ENCODE data around the gene SEMA4A.
A peak's percentile ranks its signal among the peaks of the same experiment; 100 is the strongest.
"Not testable (repeated sequence)": the region's sequence is repeated elsewhere in the genome, so short reads cannot be mapped to it uniquely, and the experiment has no call there.

SEMA4A gene

DNA sequence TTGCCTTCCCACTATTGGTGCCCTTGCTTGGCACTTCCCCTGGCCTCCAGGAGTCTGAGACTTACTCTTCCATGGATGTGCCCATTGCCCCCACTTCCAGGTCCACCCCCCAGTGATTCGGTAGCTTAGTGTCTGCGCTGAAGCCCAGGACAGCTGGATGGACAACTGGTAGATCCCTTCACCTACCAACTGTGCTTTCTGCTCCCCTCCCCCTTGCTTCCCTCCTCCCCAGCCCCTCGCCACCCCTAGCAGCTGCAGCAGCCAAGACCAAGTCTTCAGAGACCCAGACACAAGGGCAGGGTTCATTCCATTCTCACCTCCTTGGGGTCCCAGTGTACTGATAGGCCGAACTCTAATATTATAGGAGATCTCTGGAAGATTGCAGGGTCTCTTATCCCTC lies 31.9 kb upstream of the SEMA4A start:
- Histone ChIP-seq H3K27ac (ENCODE audit: low read length) (no peak overlapping the region), H3K4me3 (ENCODE audit: low read length) (no peak overlapping the region)

DNA sequence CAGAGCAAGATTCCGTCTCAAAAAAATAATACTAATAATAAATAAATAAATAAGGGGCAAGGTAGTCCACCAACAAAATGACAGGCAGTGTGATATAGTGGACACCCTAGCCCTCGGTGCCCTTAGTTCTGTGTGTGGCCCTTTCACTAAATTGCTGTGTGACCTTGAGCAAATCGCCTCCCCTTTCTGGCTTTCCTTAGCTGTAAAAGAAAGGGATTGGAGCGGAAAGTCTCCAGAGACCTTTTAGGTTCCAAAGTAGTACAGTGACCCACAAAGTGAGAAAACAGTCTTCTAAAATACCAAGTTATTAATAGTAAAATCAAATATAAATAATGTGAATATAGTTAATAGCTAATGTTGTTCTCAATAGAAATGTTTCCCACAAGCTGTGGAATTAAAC lies 31.3 kb upstream of the SEMA4A start:
- H3K4me3 ChIP-seq (ENCODE audit: low read length) = no peak overlapping the region
- H3K27ac ChIP-seq (ENCODE audit: low read length) = no peak overlapping the region
- H3K9ac ChIP-seq (ENCODE audit: low read length) = no peak overlapping the region
- peaks cover 32% of the 10 kb centered on the region for H3K4me1 ChIP-seq (ENCODE audit: control insufficient read depth, low read depth, low read length)
- no peaks in the 10 kb centered on the region for H3K36me3 ChIP-seq (ENCODE audit: control insufficient read depth, low read depth, low read length)
- no peaks in the 10 kb centered on the region for H3K27me3 ChIP-seq (ENCODE audit: control insufficient read depth, insufficient read depth, low read length)
- H3K9me3 ChIP-seq (ENCODE audit: control insufficient read depth, low read depth, low read length) = no peaks in the 10 kb centered on the region

More for the DNA sequence above, 31.9 kb upstream of the SEMA4A start:
- no peaks in the 10 kb centered on the region for H3K9me3 ChIP-seq (ENCODE audit: control insufficient read depth, low read depth, low read length)
- peaks cover 32% of the 10 kb centered on the region for H3K4me1 ChIP-seq (ENCODE audit: control insufficient read depth, low read depth, low read length)
- no peaks in the 10 kb centered on the region for H3K27me3 ChIP-seq (ENCODE audit: control insufficient read depth, insufficient read depth, low read length)
- H3K9ac ChIP-seq (ENCODE audit: low read length) = no peak overlapping the region
- H3K36me3 ChIP-seq (ENCODE audit: control insufficient read depth, low read depth, low read length) = no peaks in the 10 kb centered on the region

DNA sequence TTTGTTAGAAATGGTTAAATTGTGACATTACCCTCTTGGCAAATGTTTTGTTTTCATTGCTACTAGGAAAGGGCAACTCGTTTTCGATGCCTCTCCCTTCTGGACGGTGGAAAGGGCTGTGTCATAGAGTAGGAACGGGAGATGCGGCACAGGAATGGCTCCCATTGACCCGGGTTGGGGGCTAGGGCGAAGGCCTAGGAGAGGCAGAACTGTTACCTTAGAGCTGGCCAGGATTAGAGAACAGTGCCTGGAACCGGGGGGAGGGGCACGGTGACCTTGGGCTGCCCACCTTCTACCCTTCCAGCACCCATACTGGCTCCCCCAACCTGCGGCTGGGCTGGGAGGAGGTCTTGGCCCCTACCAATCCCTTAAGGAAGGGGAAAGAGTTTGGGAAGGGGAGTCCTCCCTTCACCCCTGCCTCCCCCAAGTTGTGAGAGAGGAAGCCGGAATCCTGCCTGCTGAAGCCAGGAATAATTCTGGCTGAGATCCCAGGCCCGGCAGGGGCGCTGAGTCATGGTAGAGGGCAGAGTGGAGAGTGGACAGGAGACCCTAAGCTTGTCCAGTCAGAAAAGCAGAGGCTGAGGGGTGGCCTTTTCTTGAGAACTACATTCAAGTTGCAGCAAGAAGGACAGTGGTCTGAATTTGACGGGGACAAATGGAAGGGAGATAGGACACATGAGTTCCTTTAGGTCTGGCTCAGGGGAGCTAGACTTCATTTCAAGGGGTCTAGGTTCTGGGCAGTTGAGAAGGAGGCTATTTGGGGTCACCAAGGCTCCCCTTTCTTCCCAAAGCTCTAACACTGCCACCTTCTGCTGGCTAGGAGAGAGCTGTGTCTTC lies 30.6 kb upstream of the SEMA4A start:
- H3K4me1 ChIP-seq (ENCODE audit: control insufficient read depth, low read depth, low read length) = peaks cover 32% of the 10 kb centered on the region
- peak overlapping the region; percentile 78 for H3K27ac ChIP-seq (ENCODE audit: low read length)
- peak overlapping the region; percentile 41 for H3K9ac ChIP-seq (ENCODE audit: low read length)
- peak overlapping the region; percentile 13 for H3K4me3 ChIP-seq (ENCODE audit: low read length)
- H3K27me3 ChIP-seq (ENCODE audit: control insufficient read depth, insufficient read depth, low read length) = no peaks in the 10 kb centered on the region
- H3K9me3 ChIP-seq (ENCODE audit: control insufficient read depth, low read depth, low read length) = no peaks in the 10 kb centered on the region
- no peaks in the 10 kb centered on the region for H3K36me3 ChIP-seq (ENCODE audit: control insufficient read depth, low read depth, low read length)

DNA sequence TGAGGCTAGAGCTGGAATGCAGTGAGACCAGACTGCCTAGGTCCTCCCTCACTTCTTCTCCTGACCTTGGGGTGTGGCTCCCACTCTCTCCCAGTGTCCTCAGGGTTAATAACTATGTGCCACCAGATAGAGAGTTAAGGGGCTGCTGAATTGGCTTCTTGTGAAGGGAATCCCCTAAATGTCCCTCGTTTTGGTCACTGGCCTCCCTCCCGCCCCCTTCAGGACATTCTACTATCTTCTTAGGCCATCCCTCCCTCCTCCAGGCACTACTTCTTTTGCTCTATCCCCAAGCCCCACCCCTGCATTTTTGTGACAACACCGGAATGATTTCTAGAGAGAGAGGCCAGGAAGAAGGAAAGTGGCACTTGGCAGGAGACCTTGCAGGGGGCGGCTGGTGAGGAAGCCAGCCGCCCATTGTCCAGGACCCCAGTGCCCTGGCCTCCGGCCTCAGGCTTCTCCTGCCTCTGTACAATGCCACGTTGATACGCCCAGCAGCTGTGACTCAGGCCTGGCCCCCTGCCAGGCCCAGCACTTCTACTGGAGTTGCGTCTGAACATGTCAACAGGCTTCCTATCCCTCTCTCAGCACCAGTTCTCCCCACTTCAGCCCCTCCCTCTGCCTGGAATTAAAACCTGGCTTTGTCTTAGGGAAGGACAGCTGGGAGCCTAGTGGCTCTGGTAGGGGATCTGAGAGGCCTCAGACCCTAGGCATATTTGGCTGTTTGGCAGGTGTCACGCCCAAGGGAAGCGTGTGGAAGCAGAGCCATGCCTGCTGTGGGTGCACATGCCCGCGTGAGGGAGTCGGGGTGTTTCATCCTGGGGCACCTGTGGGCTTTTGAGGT lies 29.8 kb upstream of the SEMA4A start:
- peak overlapping the region; percentile 41 for H3K9ac ChIP-seq (ENCODE audit: low read length)
- H3K27me3 ChIP-seq (ENCODE audit: control insufficient read depth, insufficient read depth, low read length) = no peaks in the 10 kb centered on the region
- H3K27ac ChIP-seq (ENCODE audit: low read length) = peak overlapping the region; percentile 78
- peaks cover 34% of the 10 kb centered on the region for H3K4me1 ChIP-seq (ENCODE audit: control insufficient read depth, low read depth, low read length)
- H3K36me3 ChIP-seq (ENCODE audit: control insufficient read depth, low read depth, low read length) = no peaks in the 10 kb centered on the region
- H3K4me3 ChIP-seq (ENCODE audit: low read length) = peak overlapping the region; percentile 13
- H3K9me3 ChIP-seq (ENCODE audit: control insufficient read depth, low read depth, low read length) = no peaks in the 10 kb centered on the region

DNA sequence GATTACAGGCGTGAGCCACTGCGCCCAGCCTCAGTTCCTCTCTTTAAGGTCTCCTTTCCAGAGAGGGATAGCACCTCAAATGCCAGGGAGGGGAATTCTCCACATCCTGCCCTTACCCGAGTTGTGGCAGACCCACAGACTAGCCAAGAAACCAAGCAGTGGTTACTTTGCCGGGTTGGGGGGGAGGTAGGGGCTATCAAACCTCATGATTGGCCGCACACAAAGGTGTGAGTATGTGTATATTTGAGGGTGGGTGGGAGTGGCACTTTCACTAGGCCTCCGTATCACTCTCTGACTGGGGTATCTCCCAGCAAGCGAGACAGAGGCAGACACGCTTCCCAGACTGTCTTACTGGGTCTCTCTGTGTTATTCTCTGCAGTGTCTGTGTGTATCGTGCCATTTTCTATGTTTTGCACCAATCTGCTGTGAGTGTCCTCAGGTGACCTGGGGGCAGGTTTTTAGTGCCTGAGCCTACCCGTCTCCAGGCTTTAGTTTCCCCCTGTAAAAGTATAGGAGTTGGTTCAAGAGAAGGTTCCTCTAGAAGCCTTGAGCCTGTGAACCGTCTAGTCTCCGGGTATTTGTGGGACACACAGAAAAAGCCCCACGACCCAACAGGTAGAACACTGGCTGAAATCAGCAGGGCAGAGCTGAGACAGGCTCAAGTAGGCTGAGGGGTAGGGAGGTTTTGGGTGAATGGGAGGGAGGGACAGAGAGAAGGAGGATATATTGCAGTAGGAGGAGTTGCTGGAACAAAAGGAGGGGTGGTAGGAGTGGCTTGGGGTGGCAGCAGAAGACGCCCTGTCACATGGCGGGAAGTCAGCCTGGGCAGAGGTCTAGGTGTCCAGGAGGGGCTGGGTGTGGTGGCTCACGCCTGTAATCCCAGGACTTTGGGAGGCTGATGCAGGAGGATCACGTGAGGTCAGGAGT lies 28.6 kb upstream of the SEMA4A start:
- Histone ChIP-seq H3K9ac (ENCODE audit: low read length) (no peak overlapping the region), H3K4me3 (ENCODE audit: low read length) (no peak overlapping the region), H3K9me3 (ENCODE audit: control insufficient read depth, low read depth, low read length) (no peaks in the 10 kb centered on the region), H3K27ac (ENCODE audit: low read length) (no peak overlapping the region), H3K27me3 (ENCODE audit: control insufficient read depth, insufficient read depth, low read length) (no peaks in the 10 kb centered on the region), H3K4me1 (ENCODE audit: control insufficient read depth, low read depth, low read length) (peaks cover 47% of the 10 kb centered on the region), H3K36me3 (ENCODE audit: control insufficient read depth, low read depth, low read length) (no peaks in the 10 kb centered on the region)

DNA sequence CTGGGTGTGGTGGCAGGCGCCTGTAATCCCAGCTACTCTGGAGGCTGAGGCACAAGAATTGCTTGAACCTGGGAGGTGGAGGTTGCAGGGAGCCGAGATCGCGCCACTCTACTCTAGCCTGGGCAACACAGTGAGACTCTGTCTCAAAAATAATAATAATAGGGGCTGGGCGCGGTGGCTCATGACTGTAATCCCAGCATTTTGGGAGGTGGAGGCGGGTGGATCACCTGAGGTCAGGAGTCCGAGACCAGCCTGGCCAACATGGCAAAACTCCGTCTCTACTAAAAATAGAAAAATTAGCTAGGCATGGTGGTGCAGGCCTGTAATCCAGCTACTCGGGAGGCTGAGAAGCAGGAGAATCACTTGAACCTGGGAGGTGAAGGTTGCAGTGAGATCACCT lies 27.8 kb upstream of the SEMA4A start:
- not testable (repeated sequence) for H3K4me3 ChIP-seq (ENCODE audit: low read length); H3K27ac ChIP-seq (ENCODE audit: low read length); H3K9ac ChIP-seq (ENCODE audit: low read length); H3K9me3 ChIP-seq (ENCODE audit: control insufficient read depth, low read depth, low read length); H3K36me3 ChIP-seq (ENCODE audit: control insufficient read depth, low read depth, low read length); H3K27me3 ChIP-seq (ENCODE audit: control insufficient read depth, insufficient read depth, low read length)
- H3K4me1 ChIP-seq (ENCODE audit: control insufficient read depth, low read depth, low read length) = peaks cover 48% of the 10 kb centered on the region

DNA sequence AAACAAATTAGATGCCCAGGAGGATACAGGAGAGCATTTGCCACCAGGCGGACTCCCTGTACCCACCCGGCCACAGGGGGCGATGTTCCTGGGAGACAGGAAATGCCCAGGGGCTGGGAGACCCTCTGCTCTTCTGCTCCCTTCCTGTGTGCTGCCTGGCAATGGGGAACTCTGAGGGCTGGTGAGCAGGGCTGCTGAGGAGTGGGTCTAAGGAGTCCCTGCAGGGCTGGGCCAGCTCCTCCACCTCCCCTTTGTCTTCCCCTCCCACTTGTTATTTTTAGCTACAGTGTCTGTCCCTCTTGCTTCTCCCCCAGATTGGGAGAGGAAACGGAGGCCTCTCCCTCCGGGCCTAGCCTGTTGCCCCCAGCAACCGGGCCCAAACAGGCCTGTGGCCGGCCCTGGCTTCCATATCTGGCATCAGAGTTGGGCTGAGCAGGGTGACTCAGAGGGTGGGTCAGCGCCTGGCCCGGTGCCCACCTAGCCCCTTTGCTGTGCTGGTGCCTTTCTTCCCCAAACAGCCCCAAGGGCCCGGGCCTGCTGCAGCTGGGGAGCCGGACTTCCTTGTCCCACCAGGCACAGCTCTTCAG lies 27.2 kb upstream of the SEMA4A start:
- H3K27me3 ChIP-seq (ENCODE audit: control insufficient read depth, insufficient read depth, low read length) = no peaks in the 10 kb centered on the region
- H3K9ac ChIP-seq (ENCODE audit: low read length) = peak overlapping the region; percentile 35
- H3K36me3 ChIP-seq (ENCODE audit: control insufficient read depth, low read depth, low read length) = no peaks in the 10 kb centered on the region
- H3K4me1 ChIP-seq (ENCODE audit: control insufficient read depth, low read depth, low read length) = peaks cover 43% of the 10 kb centered on the region
- no peak overlapping the region for H3K4me3 ChIP-seq (ENCODE audit: low read length)
- peak overlapping the region; percentile 31 for H3K27ac ChIP-seq (ENCODE audit: low read length)
- no peaks in the 10 kb centered on the region for H3K9me3 ChIP-seq (ENCODE audit: control insufficient read depth, low read depth, low read length)

DNA sequence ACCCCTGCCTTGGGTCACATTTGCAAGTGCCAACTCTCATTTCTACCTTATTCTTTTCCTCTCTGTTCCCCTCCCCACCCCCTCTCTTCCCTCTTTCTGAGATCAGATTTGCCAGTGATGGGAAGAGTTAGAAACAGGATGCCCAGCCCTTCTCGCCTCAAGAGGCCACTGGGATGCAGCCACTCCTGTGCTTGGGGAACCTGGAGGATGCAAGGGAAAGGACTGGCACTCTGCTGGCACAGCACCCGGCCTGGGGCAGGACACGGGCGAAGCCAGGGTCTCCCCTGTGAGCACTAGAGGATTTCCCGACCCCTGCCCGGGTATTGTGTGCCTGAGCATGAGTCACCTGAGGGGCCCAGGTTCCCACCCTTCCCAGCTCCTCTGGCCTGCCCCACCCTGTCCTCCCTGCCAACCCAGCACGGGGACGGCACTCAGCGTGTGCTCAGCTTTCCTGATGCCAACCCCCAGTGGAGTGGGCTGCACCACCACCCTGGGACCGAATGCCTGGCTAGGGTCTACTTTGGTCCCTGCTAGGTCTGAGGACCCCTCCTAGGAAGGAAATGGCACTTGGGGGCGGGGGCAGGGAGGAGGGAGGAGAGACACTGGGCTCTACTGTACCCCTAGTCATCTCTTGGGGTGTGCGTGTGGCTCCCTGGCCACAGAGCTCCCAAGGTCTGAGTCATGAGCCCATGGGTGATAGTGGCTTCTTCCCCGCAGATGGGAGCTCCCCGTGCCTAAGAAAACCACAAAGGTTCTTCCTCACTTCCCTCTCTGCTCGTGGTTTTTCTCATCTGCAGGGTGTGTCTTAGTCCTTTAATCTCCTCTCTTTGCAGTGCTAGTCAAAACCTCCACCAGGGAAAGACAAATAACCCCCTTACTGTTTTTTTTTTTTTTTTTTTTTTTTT lies 26.5 kb upstream of the SEMA4A start:
- no peaks in the 10 kb centered on the region for H3K9me3 ChIP-seq (ENCODE audit: control insufficient read depth, low read depth, low read length)
- peaks cover 41% of the 10 kb centered on the region for H3K4me1 ChIP-seq (ENCODE audit: control insufficient read depth, low read depth, low read length)
- no peak overlapping the region for H3K4me3 ChIP-seq (ENCODE audit: low read length)
- H3K36me3 ChIP-seq (ENCODE audit: control insufficient read depth, low read depth, low read length) = no peaks in the 10 kb centered on the region
- H3K9ac ChIP-seq (ENCODE audit: low read length) = peak overlapping the region; percentile 35
- H3K27me3 ChIP-seq (ENCODE audit: control insufficient read depth, insufficient read depth, low read length) = no peaks in the 10 kb centered on the region
- H3K27ac ChIP-seq (ENCODE audit: low read length) = peak overlapping the region; percentile 31

DNA sequence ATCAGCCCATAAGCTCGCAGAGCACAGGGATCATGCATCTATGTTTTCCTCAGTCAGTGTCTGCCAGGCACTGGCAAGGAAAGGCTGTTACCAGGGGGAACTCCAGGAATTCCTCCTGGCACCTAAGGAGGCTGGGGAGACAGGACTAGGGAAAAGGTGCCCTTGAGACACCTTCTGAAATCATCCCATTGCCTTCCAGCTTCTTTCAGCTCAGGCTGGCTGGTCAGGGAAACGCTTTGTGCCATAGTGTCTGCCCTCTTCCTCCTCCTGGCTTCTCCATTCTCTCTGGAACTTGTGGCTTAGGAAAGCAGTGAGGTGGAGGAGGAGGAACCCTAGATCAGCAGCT lies 25.1 kb upstream of the SEMA4A start:
- H3K4me3 ChIP-seq (ENCODE audit: low read length) = no peak overlapping the region
- no peak overlapping the region for H3K27ac ChIP-seq (ENCODE audit: low read length)
- H3K36me3 ChIP-seq (ENCODE audit: control insufficient read depth, low read depth, low read length) = no peaks in the 10 kb centered on the region
- H3K27me3 ChIP-seq (ENCODE audit: control insufficient read depth, insufficient read depth, low read length) = no peaks in the 10 kb centered on the region
- H3K9ac ChIP-seq (ENCODE audit: low read length) = no peak overlapping the region
- peaks cover 30% of the 10 kb centered on the region for H3K4me1 ChIP-seq (ENCODE audit: control insufficient read depth, low read depth, low read length)
- H3K9me3 ChIP-seq (ENCODE audit: control insufficient read depth, low read depth, low read length) = no peaks in the 10 kb centered on the region
